VCaP (cell line): ENCODE results near the gene VCX3A.

Experiments used
- H3K27ac ChIP-seq: fragments of 450-650 bp; 2 replicates; pipeline ENCODE4 v1.5.1; 2017
- CTCF ChIP-seq: fragments of 450-650 bp; conservative IDR thresholded peaks from 2 replicates; pipeline ENCODE4 v1.5.1; 2017; ENCODE audit warnings: mild to moderate bottlenecking, moderate library complexity

VCX3A gene

GRCh38 chrX:6517376-6517775, 17.5 kb downstream of the VCX3A start:
- no peak overlapping the region for H3K27ac ChIP-seq
- no peak for TF ChIP-seq CTCF

- no peak for TF ChIP-seq CTCF
- H3K27ac ChIP-seq, result no peak overlapping the region
Measured at GRCh38 chrX:6506444-6506843, 28.5 kb downstream of the VCX3A start.

GRCh38 chrX:6505960-6506359, 29.0 kb downstream of the VCX3A start:
- H3K27ac ChIP-seq, result no peak overlapping the region
- TF ChIP-seq CTCF, result no peak

GRCh38 chrX:6500719-6501118, 34.2 kb downstream of the VCX3A start:
- TF ChIP-seq CTCF, result no peak
- H3K27ac ChIP-seq, result no peak overlapping the region

GRCh38 chrX:6498324-6498723, 36.6 kb downstream of the VCX3A start:
- H3K27ac ChIP-seq, result no peak overlapping the region
- TF ChIP-seq CTCF, result no peak
